Activated naive CD8-positive, alpha-beta T cell treated with anti-CD3 and anti-CD28 coated beads, Interleukin-2, amount 50 U/mL, for 24 hours (primary cell): ENCODE data around the gene PARP15.
A peak's percentile ranks its signal among the peaks of the same experiment; 100 is the strongest.

Experiments used
- ATAC-seq: fragments of 150-1000 bp; cut with Tn5 transposase; one replicate; pipeline ENCODE4 v1.10.0; 2021
- DNase-seq: peaks from one replicate; pipeline ENCODE4 v3.0.0; 2021
- H3K27ac Mint-ChIP-seq: one replicate; pipeline ENCODE4 v1.8.0; 2021; ENCODE audit warnings: mild to moderate bottlenecking, mixed read lengths
- H3K27me3 Mint-ChIP-seq: one replicate; pipeline ENCODE4 v1.8.0; 2021; ENCODE audit warnings: mixed read lengths
- H3K36me3 Mint-ChIP-seq: one replicate; pipeline ENCODE4 v1.8.0; 2021; ENCODE audit warnings: low read depth, mixed read lengths
- H3K4me1 Mint-ChIP-seq: one replicate; pipeline ENCODE4 v1.8.0; 2021; ENCODE audit warnings: mixed read lengths
- H3K4me3 Mint-ChIP-seq: one replicate; pipeline ENCODE4 v1.8.0; 2021; ENCODE audit warnings: mild to moderate bottlenecking, moderate library complexity, mixed read lengths
- H3K9me3 Mint-ChIP-seq: one replicate; pipeline ENCODE4 v1.8.0; 2021; ENCODE audit warnings: mixed read lengths

Gene PARP15

DNA sequence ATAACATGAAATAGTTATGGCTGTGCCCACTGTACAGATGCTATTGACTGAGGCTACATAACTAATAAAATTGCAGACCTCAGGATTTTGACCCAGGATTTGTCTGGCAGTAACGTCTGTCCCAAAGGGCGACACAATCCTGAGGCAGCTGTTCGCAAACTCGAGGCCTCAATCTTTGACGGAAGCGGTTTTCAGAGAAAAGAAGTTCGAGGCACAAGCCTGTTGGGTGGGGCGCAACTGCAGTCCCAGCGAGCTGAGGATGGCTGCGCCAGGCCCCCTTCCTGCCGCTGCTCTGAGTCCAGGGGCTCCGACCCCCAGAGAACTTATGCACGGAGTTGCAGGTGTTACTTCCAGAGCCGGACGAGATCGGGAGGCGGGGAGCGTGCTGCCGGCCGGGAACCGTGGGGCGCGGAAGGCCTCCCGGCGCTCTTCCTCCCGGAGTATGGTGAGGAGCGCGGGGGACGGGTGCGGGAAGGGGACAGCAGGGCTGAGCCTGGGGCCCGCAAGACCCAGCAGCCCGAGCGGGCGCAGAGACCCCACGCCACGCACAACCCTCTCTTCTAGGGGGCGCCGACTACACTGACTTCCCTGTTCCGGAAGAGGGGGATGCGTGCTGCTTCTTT is at the start of gene PARP15:
PARP15 (plus strand) TSS at position 242 of the 623 bp plus-strand sequence; CDS start at position 260, 18 bp downstream.
- H3K4me1 Mint-ChIP-seq = peaks cover 65% of the 10 kb centered on the region

DNA sequence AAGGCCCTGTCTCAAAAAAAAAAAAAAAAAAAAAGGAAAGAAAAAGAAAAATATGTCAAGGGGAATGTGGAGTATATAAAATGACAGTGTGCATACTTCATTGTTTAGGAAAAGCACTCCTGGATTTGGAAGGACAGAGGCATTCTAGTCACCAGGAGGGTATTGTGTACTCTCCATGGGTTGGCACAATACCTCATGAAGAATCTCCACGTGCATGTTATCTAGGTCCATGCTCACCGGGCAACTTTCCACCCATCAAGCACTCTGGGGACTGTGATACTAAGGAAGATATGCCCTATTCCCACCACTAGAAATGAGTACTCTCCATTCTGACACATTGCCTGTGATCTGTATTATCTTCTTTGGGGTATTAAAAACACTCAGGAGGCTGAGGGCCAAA is 47.3 kb upstream of the PARP15 start:
- peaks cover 43% of the 10 kb centered on the region for H3K36me3 Mint-ChIP-seq
- no peak overlapping the region for H3K27ac Mint-ChIP-seq
- peaks cover 37% of the 10 kb centered on the region for H3K4me1 Mint-ChIP-seq
- no peaks in the 10 kb centered on the region for H3K27me3 Mint-ChIP-seq
- ATAC-seq (no peak), DNase-seq (no peak)
- no peaks in the 10 kb centered on the region for H3K9me3 Mint-ChIP-seq
- H3K4me3 Mint-ChIP-seq = no peak overlapping the region

More for the DNA sequence above, at the start of gene PARP15:
- peaks cover 13% of the 10 kb centered on the region for H3K9me3 Mint-ChIP-seq
- H3K4me3 Mint-ChIP-seq = peak within 1 kb of the TSS; percentile 97
- DNase-seq (peak; percentile 56), ATAC-seq (peak; percentile 13)
- no peaks in the 10 kb centered on the region for H3K27me3 Mint-ChIP-seq
- peaks cover 28% of the 10 kb centered on the region for H3K36me3 Mint-ChIP-seq
- H3K27ac Mint-ChIP-seq = peak within 1 kb of the TSS; percentile 99

DNA sequence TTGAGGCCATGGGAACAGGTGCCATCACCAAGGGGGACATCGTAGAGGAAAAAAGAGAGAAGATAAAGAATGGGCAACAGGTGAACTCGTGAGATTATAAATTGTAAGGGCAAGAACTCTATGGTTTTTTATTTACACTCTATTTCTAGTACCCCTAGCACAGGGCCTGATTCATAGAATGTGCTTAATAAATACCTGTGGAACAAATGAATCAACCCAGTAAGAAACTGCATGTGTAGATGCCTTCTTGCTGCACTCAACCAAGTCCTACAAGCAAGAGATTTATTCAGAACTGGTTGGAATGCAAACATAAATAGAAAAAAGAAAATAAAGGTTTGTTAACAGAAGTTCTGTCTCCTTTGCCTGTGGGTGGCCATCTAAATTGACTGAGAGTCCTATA is 44.0 kb upstream of the PARP15 start:
- peak; percentile 26 for ATAC-seq
- H3K27ac Mint-ChIP-seq = peak overlapping the region; percentile 76
- peaks cover 59% of the 10 kb centered on the region for H3K36me3 Mint-ChIP-seq
- H3K4me1 Mint-ChIP-seq = peaks cover 48% of the 10 kb centered on the region
- peak overlapping the region; percentile 9 for H3K4me3 Mint-ChIP-seq
- no peaks in the 10 kb centered on the region for H3K9me3 Mint-ChIP-seq
- H3K27me3 Mint-ChIP-seq = no peaks in the 10 kb centered on the region
- DNase-seq = no peak

DNA sequence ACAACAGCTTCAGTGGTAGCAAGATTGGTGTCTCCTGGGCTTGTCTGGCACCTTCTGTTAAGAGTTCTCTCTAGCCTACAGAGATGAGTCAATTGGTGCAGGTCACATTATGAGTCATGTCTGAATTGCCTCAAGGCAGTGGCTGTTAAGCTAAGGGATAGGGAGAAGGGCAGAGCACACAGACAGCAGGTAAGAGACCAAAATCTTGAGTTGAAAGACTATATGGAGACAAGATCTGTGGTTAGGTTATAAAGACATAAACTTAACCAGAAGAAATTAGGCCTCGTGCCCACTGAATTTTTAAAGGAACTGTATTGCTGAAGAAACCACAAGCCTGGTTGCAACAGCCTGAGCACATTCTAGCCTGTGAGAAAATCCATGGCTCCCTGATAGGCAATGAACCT is 43.5 kb upstream of the PARP15 start:
- ATAC-seq = peak; percentile 100
- Mint-ChIP-seq H3K4me1 (peaks cover 51% of the 10 kb centered on the region), H3K27me3 (no peaks in the 10 kb centered on the region), H3K36me3 (peaks cover 61% of the 10 kb centered on the region), H3K27ac (peak overlapping the region; percentile 76), H3K4me3 (no peak overlapping the region), H3K9me3 (no peaks in the 10 kb centered on the region)
- DNase-seq = peak; percentile 30

DNA sequence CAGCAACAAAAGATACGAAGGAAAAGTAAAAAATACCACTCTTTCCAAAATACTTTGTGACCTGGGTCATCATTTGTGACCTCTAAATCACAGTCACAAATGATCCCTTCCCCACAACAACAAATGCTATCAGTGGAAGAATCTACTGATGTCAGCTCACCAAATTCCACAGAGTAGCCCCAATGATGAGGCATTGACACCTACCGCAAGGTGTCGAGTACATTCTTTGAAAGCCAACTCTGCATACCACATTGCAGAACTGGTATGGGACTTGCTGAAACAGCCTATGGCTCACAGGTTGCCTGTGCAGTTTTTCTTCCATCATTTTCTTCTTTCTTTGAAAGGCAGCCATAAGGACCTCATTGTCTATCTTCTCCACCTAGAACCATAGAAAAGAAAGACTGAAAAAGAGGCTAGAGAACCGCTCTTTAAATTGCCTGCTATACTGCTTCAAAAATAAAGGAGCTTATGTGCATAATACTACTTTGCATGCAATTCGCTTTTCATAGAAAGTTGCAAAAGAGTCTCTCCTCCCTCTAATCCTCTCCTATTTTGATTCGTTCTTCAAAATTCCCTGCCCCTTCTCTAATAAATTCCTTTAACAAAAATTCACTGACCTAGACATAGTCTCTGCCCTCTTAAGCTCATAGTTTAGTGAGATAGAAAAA is 41.4 kb upstream of the PARP15 start:
- H3K27me3 Mint-ChIP-seq = no peaks in the 10 kb centered on the region
- no peaks in the 10 kb centered on the region for H3K9me3 Mint-ChIP-seq
- H3K36me3 Mint-ChIP-seq = peaks cover 62% of the 10 kb centered on the region
- DNase-seq (no peak), ATAC-seq (no peak)
- H3K4me3 Mint-ChIP-seq = no peak overlapping the region
- peaks cover 54% of the 10 kb centered on the region for H3K4me1 Mint-ChIP-seq
- H3K27ac Mint-ChIP-seq = no peak overlapping the region

DNA sequence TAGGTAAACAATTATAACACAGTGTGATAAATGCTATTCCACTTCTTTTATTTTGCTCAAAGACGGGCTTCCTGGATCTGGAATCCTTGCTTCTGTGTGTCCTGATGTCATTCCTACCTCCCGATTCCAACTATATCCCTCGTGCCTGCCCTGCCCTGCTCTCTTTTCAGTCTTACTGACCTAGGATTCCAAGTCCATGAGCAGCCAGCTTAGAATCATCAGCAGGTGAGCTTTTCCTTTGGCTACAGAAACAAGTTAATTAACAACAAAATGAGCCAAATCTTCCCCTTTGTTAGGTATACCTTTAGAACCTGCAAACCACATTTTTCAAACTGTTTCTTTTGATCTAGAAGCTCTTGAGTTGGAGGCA is 40.8 kb upstream of the PARP15 start:
- Mint-ChIP-seq H3K36me3 (peaks cover 63% of the 10 kb centered on the region), H3K4me3 (no peak overlapping the region)

DNA sequence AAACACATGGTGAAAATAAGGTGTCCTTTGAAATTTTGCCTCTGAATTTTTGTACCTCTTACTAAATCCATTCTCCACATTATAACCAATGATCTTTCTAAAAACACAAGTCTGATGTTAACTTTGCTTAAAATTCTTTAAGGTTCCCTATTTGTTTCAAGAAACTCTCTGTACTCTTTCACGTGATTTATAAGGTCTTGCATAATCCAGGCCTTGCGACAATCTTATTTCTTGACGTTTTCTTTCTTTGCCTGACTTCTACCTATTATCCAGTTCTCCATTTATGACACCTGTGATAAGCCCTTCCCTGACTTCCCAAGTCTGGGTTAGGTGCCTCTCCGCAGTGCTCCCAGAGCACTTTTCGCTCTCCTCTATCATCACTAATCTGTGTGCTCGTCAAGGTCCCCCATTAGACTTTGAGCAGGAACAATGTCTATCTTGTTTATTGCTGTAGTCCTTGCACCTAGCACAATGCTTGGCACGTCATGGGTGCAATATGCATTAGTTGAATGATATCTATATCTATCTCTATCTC is 38.4 kb upstream of the PARP15 start:
- no peak overlapping the region for H3K4me3 Mint-ChIP-seq
- DNase-seq (no peak), ATAC-seq (no peak)
- no peaks in the 10 kb centered on the region for H3K27me3 Mint-ChIP-seq
- H3K27ac Mint-ChIP-seq = no peak overlapping the region
- no peaks in the 10 kb centered on the region for H3K9me3 Mint-ChIP-seq
- peaks cover 28% of the 10 kb centered on the region for H3K4me1 Mint-ChIP-seq
- H3K36me3 Mint-ChIP-seq = peaks cover 47% of the 10 kb centered on the region

More for the DNA sequence above, 40.8 kb upstream of the PARP15 start:
- H3K4me1 Mint-ChIP-seq = peaks cover 52% of the 10 kb centered on the region
- no peak for DNase-seq
- no peak for ATAC-seq
- no peaks in the 10 kb centered on the region for H3K27me3 Mint-ChIP-seq
- no peaks in the 10 kb centered on the region for H3K9me3 Mint-ChIP-seq
- H3K27ac Mint-ChIP-seq = no peak overlapping the region

DNA sequence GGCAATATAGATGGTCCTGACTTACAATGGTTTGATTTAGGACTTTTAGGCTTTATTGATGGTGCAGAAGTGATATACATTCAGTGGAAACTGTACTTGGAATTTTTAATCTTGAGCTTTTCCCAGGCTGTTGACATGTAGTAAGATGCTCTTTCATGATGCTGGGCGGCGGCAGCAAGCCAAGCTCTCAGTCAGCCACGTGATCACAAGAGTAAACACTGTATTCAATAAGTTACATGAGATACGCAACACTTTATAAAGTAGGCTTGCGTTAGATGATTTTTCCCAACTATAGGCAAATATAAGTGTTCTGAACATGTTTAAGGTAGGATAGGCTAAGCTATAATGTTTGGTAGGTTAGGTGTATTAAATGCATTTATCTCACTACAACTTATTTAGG is 31.3 kb upstream of the PARP15 start:
- Mint-ChIP-seq H3K4me1 (no peaks in the 10 kb centered on the region), H3K9me3 (no peaks in the 10 kb centered on the region), H3K36me3 (peaks cover 33% of the 10 kb centered on the region), H3K27ac (no peak overlapping the region), H3K27me3 (no peaks in the 10 kb centered on the region), H3K4me3 (no peak overlapping the region)
- ATAC-seq (no peak), DNase-seq (no peak)

DNA sequence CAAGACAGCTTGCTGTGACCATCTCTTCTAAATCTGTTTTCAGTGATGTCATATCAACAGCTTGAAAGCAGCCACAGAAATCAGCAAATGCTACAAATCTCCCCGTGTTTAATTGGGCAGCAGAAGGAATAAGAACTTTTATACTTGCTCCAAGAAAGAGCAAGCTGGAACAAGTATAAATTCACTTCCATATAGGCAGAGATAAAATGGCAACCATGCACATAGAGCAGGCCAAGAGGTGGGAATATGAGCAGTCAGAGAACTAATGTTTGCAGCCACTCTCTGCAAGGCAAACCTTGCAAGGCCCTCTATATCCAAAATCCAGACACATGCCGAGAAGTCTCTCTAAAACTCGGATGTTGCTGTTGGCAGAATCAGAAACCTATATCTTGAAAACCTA is 29.4 kb upstream of the PARP15 start:
- no peak for DNase-seq
- Mint-ChIP-seq H3K36me3 (peaks cover 42% of the 10 kb centered on the region), H3K9me3 (no peaks in the 10 kb centered on the region), H3K4me3 (no peak overlapping the region), H3K27ac (no peak overlapping the region), H3K27me3 (no peaks in the 10 kb centered on the region), H3K4me1 (peaks cover 2% of the 10 kb centered on the region)
- ATAC-seq = no peak

DNA sequence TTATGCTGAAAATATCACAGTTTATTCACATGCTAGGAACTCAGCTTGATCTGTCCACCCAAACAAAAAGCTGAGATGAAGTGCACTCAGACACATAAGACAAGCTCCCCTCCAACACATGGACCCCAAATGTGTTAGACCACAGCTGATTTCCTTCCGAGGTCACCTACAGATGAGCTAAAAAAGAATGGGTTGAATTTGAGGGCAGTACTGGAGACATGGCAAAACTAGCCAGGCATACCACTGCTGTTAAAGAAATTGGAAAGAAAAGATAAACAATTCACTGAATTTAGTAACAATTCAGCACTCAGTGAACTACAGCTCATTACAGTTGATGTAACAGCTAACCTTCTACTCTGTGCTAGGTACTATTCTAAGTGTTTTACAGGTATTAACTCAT is 28.8 kb upstream of the PARP15 start:
- ATAC-seq (no peak), DNase-seq (no peak)
- no peak overlapping the region for H3K4me3 Mint-ChIP-seq
- peaks cover 46% of the 10 kb centered on the region for H3K36me3 Mint-ChIP-seq
- peaks cover 2% of the 10 kb centered on the region for H3K4me1 Mint-ChIP-seq
- no peaks in the 10 kb centered on the region for H3K9me3 Mint-ChIP-seq
- H3K27me3 Mint-ChIP-seq = no peaks in the 10 kb centered on the region
- H3K27ac Mint-ChIP-seq = no peak overlapping the region

DNA sequence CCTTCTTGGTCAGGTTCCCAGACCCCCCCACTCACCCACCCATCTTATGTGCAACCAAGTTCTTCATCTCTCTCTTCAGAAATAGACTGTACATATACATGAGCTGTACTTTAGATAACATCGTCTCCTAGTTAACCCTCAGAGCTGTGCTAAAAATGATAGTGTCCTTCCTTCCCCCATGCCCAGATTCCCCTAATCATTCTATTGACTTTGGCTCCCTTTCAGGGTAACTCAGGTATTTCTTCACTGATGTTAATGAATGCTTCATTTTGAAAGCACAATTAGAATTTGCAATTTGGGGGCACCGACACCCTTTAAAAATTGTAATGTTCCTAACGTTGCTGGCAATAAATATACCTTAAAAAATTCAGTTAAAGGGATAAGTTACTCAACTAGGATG is 24.3 kb upstream of the PARP15 start:
- Mint-ChIP-seq H3K9me3 (no peaks in the 10 kb centered on the region), H3K4me1 (peaks cover 7% of the 10 kb centered on the region), H3K27me3 (no peaks in the 10 kb centered on the region), H3K27ac (no peak overlapping the region), H3K36me3 (peaks cover 50% of the 10 kb centered on the region), H3K4me3 (no peak overlapping the region)
- ATAC-seq = no peak
- DNase-seq = no peak

DNA sequence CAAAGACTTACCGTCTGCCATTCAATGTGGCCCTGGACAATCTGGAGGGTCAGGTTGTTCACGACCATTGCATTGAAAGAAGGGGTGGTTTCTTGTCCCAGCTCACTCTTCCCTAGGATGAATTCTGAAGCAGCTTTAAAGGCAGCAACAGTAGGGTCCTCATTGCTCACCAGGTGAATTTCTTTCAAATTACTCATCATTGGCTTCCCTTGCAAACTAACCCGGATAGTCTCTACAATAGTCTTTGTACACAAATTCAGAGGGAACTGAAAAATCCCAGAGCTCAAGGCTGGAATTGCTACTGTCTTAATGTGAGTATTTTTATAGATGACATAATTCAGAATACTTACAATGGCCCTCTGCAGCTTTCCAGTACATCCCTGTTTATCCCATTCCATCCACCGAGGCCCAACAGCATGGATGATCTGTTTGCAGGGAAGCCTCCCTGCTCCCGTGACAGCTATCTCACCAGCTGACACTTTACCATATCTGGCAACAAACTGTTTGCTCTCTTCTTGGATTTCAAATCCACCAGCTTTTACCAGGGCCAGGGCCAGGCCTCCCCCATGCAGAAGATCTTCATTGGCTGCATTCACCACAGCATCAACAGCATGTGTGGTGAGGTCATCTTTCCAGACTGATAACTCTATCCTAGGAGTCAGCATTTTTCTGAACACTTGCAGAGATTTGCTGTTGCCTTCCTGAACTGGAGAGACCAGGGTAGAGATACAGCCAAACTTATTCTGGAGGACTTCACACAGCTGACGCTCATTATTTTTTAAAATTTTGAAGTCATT is 22.0 kb upstream of the PARP15 start:
- H3K4me1 Mint-ChIP-seq = peaks cover 12% of the 10 kb centered on the region
- H3K27ac Mint-ChIP-seq = no peak overlapping the region
- ATAC-seq (no peak), DNase-seq (no peak)
- H3K27me3 Mint-ChIP-seq = no peaks in the 10 kb centered on the region
- H3K9me3 Mint-ChIP-seq = no peaks in the 10 kb centered on the region
- H3K36me3 Mint-ChIP-seq = peaks cover 44% of the 10 kb centered on the region
- no peak overlapping the region for H3K4me3 Mint-ChIP-seq

DNA sequence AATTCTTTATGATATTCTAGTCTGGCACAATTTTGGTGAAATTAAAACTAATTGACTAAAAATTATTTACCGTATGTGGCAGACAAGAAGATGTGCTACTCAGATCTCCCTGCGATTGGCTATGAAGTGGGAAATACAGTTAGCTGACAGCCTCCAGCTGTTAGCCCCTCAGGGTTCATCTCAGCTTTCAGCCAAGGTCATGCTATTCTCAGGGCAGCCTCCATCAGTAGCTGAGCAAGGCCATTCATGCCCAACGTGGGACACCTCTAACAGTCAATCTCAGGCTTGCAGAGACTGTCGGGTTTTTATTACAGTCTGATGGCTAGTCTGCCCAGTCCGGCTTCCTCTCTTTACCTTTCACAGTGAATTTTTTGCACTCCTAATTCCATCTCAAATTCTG is 20.1 kb upstream of the PARP15 start:
- Mint-ChIP-seq H3K36me3 (peaks cover 32% of the 10 kb centered on the region), H3K9me3 (no peaks in the 10 kb centered on the region), H3K27me3 (no peaks in the 10 kb centered on the region), H3K4me1 (peaks cover 26% of the 10 kb centered on the region), H3K27ac (no peak overlapping the region), H3K4me3 (no peak overlapping the region)
- DNase-seq = no peak
- ATAC-seq = no peak

DNA sequence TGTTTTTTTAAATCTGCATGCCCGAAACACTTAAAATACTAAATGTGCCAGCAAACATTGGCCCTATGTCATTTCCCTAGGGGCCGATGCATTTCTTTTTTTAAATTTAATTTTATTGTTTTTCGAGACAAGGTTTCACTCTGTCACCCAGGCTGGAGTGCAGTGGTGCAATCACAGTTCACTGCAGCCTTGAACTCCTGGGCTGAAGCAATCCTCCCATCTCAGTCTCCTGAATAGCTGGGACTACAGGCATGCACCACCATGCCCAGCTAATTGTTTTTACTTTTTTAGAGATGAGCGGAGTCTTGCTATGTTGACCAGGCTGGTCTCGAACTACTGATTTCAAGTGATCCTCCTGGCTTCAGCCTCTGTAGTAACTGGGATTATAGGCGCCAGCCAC is 18.8 kb upstream of the PARP15 start:
- H3K27ac Mint-ChIP-seq = no peak overlapping the region
- no peak overlapping the region for H3K4me3 Mint-ChIP-seq
- ATAC-seq (no peak), DNase-seq (no peak)
- peaks cover 22% of the 10 kb centered on the region for H3K36me3 Mint-ChIP-seq
- peaks cover 34% of the 10 kb centered on the region for H3K4me1 Mint-ChIP-seq
- H3K27me3 Mint-ChIP-seq = no peaks in the 10 kb centered on the region
- H3K9me3 Mint-ChIP-seq = no peaks in the 10 kb centered on the region

DNA sequence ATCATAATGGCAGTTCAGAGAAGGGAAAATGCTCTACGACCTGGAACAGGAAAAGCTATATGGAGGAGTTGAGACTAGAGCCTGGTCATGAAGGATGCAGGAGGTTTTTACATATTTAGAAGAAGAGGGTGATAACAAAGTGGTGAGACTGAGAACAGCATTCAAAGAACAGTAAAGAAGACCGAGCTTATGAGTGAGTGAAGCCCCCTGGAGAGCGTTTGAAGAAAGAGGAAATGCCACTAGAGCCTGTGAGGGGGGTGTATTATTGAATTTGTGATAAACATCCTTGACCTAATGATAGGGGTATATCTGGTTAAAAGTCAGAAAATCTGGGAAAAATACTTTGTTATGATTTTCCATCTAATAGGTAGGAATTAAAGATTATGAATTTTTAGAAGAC is 17.5 kb upstream of the PARP15 start:
- Mint-ChIP-seq H3K36me3 (peaks cover 24% of the 10 kb centered on the region), H3K9me3 (no peaks in the 10 kb centered on the region), H3K4me1 (peaks cover 34% of the 10 kb centered on the region), H3K27me3 (no peaks in the 10 kb centered on the region), H3K27ac (peak overlapping the region; percentile 3), H3K4me3 (no peak overlapping the region)
- DNase-seq (no peak), ATAC-seq (no peak)
